HG02943 (cell line): Measurements from ENCODE around the gene KLHL33.
"Not testable (repeated sequence)": the region's sequence is repeated elsewhere in the genome, so short reads cannot be mapped to it uniquely, and the experiment has no call there.

Source experiments
- ATAC-seq: cut with Tn5 transposase; IDR thresholded peaks from one replicate; pipeline ENCODE4 v1.9.1; 2021; ENCODE audit warnings: mild to moderate bottlenecking, low read depth, moderate library complexity; ENCODE audit not compliant: unreplicated experiment

KLHL33 gene

DNA sequence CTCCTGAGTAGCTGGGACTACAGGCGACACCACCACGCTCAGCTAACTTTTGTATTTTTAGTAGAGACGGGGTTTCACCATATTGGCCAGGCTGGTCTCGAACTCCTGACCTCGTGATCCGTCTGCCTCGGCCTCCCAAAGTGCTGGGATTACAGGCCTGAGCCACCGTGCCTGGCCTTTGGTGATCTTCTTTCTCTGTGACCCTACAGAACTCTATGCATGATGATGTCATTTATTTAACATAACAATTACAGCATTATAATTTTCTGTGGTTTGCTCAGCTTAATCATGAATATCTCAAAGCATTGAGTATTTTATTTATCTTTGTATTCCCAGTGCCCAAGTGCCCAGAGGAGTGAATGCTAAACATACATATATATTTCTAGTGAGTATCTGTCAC lies 16.9 kb upstream of the KLHL33 start:
- not testable (repeated sequence) for ATAC-seq

DNA sequence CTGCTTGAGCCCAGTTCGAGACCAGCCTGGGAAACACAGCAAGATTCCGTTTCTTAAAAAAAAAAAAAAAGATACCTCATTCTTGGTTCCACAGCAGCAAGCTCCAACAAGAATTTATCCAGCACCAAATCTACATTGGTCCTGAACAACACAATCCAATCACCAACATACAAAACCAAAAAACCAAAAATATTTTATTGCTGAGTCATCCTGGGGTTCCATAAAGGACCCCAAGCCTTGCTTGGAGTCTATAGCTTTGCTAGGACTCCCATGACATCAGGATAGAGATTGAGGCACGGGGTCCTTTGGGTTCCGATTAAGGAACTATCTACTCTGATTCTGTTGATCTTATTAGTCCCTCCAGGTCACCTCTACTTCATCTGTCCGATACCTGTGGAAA lies 10.9 kb upstream of the KLHL33 start:
- ATAC-seq = no peak

DNA sequence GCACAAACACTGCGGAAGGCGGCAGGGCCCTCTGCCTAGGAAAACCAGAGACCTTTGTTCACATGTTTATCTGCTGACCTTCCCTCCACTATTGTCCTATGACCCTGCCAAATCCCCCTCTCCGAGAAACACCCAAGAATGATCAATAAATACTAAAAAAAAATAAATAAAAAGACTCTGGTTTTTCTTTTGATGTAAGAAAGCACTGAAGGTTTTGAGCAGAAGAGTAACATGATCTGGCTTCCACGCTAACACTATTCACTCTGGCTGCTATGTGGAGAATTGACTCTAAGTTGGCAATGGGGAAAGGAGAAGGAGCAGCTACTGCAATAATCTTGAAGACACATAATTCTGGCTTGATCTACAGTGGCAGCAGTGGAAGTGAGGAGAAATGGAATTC lies 7.7 kb upstream of the KLHL33 start:
- not testable (repeated sequence) for ATAC-seq

DNA sequence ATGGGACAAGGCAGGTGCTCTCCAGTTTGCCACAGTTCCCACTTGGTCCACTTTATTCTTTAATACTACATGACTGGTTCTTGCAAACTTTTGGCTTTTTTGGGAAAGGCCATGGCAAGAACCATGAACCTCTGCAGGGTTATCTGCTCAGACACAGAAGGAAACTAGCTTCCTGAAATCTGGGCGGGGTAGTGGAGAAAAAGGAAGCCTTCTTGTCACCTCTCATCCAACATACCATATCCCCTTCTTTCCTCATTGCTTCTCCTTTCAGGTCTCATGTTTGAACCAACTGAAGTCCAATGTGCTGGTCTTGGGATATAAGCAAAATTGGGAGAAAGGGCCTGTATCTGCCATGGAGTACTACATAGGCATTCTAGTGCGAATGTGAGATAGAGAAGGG lies 5.5 kb upstream of the KLHL33 start:
- ATAC-seq = no peak

DNA sequence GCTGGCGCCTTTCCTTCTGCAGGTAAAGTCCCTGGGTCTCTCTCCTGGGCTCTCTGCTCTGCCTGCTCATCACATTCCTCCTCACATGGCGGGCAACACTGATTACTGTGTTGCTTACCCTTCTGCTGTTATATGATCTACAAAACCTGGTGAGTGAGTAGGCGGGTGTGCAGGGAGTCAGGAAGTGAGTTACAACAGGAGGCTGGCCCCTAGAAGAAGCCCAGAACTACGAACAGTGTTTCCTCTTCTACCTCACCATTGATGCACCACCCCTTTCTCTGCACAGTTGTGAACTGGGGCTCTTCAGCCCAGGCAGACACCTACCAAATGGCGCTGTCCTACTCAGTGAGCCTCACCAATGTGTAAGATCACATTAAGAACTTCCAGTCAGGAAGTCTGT lies 4.9 kb upstream of the KLHL33 start:
- peak; percentile 64 for ATAC-seq

DNA sequence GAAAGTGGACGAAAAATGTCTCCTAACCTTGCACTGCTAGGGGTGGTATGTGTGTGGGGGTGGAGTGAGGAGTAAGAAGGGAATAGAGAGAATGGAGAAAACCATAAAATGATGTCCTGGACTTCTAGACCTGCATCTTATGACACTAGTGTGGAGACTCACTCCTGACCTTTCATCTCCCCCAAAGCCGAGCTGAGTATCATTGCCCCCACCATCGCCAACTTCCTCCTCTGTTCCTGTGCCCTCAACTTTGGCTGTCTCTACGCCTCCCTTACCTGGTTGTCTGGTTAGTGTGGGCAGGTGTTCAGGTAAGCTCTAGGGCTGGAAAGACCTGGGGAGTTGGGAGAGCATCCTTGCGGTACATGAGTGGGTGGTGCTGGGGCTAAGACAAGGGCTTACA lies 4.5 kb upstream of the KLHL33 start:
- ATAC-seq = no peak

DNA sequence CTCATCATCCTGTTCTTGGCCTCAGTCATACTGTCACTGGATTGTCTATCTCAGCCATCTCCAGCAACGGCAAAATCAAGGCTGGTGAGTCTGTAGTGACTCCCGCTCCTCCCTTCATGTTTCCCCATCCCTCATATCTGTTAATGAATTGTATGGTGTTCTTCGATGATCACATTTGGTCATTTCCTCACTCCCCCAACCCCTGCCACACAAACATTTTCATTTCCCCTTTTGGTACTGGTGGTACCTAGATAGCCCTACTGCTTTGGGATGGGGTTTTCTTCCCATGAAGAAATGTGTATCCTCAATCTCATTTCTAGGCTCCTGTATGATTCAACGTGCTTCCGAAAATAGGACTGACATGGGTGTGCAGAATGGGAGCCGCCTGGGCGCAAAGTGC lies 2.7 kb upstream of the KLHL33 start:
- ATAC-seq = no peak

DNA sequence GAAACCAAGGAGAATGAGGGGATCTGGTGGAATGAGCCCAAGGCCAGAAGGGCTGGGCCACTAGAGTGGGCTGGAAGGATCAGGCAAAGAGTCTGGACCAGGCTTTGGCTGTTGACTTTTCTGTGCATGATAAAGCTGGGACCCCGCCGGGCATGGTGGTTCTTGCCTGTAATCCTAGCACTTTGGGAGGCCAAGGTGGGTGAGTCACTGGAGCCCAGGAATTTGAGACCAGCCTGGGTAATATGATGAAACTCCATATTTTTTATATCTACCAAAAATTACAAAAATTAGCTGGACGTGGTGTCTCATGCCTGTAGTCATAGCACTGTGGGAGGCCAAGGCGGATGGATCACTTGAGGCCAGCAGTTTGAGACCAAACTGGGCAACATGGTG lies 393 bp upstream of the KLHL33 start:
- no peak for ATAC-seq

DNA sequence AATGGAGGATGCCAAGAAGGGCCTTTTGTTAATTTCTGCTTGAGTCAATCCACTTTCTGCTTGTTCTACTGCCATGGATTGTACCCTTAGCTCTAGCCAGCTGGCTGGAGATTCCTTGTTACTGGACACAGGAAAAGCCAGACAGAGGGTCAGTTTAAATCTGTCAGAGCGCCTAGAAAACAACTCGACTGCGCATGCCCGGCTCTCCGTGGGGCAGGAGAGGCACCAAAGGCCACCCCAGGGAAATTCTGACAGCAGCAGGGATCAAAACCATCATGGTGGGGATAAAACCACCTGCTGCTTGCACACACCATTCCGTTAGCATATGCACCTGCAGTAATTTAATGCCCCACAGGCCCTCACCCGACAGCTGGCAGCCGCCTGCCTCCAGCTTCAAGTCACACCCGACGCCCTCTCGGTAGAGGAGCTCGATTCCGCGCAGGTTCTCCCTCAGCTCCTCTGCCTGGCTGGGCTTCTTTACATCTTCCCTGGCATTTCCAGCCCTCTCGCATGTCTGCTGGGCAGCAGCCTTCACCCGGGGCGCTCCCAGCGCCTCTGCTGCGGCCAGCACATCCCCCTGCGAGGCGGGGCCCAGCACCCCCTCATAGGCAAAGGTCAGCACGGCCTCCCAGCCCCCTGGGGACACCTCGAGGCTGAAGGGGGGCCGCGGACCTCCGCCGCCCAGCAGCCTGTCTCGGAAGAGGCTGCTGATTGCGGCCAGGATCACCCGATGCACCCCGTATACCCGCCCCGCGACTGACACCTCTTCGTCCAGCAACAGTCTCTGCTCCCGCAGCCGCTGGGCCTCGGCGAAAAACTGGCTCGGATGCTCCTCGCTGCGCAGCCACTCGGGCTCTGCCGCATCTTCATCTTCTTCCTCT lies 1.0 kb downstream of the KLHL33 start:
- no peak for ATAC-seq

DNA sequence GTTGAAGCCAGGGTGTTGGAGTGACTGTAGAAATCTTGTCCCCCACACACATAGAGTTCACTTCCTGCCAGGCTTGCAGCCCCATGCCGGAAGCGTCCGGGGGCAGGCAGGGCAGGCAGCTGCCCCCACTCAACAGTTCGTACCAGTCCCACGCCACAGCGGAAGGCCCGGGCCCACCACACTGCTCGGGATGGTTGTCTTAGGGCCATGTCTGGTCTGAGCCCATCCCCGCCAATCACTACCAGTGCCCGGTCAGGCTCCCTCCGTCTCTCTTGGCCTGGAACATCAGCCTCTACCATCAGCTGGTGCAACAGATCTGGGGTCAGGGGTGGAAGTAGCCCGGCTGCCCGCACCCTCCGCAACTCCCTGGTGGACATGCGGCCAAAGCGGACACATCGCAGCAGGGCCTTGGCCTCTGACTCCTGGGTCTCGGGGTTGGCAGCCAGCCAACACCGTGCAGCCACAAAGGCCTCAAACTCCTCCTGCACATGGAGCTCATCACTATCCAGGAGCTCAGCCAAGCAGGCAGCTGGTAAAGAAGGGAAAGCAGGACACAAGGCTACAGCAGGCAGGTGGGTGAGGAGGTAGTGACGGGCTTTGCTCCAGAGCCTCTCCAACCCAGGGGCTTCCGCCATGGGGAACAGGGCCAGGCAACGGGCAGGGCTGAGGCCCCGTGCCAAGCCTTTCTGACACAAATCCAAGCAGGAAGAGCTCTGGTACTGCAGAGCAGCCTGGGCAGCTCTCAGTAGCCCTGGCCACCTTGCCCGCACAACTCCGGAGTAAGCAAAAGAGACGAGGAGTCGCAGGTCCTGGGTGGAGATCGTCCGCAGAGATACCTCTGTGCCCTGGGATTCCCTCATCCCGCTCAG lies 5.9 kb downstream of the KLHL33 start:
- ATAC-seq = no peak

DNA sequence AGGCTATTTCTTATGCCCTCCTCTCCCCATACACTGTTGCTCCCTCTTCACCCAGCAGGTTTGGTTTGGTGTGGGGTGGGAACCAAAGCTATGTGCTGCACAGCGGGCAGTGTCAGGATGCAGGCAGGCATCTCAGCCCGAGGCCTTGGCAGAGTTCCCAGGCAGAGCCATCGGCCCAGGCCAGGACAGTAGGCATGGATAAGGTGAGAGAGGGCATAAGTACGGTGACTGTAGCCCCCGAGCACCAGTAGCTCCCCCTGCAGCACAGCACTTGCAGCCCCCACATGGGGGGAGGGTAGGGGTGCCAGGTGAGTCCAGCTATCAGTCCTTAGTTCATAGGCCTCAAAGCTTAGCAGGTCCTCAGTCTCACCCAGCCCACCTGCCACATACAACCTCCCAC lies 7.2 kb downstream of the KLHL33 start:
- no peak for ATAC-seq

DNA sequence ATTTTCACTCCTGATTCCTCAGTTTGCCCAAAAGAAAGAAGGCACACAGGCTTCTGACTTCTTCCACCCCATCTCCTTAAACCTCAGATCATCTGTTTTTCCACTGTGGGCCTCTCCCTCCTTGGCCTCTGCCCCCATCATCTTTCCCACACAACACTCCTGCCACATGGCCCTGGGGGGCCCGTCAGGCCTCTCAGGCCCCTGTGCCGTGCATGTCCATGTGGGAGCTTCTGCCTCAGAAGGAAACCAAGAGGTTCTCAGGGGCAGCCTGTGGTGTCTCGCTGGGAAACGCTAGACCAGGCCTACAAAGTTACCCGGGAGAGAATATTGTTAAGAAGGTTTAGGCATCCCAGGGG lies 8.0 kb downstream of the KLHL33 start:
- ATAC-seq = peak; percentile 20

DNA sequence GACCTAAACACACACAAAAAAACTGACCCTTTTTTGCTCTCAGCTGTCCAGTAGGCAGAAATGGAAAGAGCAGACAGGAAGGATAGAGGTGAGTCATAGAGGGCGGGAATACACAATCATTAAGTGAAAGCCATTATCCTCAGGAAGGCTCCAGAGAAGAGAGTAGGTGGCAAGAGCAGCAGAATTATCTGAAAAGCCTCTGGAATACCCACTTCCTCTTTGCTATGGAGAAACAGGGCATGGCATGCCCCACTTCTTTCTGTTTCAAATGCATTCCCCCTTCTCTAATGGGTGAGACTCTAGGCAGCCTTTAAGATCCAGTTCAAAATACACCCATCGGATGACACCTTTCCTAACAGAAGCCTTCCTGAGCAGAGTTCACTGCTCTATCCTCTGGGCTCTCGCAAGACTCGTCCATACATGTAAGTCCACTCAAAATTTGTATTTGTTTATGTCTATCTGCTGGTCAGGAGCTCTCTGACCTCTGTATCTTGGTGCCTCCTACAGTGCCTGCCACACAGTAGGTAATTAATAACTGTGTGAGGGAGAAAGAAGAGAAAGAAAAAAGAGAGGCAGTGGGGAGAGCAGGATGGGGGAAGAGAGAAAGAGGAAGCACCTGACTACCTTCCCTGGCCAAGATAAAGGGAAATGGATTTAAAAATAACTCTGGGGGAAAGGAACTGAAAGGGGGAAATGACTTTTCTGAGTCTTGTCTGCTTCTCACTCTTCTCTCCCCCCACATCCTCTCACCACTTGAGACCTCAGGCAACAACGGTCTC lies 8.5 kb downstream of the KLHL33 start:
- ATAC-seq = peak; percentile 71

DNA sequence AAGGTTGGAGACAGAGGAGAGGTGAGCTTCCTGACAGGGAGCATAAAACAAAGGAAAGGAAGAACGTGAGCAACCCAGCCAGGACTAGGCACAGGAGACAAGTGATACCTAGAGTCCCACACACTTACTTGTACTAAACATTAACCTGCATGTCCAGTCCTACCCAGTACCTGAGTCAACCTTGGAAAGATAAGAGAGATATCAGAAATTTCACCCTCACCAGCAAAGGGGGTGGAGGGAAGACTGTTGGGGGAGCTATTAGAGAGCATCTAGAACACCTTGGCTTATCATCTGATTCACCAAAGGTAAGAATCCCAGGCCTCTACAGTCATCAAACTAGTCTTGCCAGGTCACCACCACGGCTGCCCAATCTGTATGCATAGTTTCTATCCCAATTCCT lies 11.1 kb downstream of the KLHL33 start:
- ATAC-seq = no peak

DNA sequence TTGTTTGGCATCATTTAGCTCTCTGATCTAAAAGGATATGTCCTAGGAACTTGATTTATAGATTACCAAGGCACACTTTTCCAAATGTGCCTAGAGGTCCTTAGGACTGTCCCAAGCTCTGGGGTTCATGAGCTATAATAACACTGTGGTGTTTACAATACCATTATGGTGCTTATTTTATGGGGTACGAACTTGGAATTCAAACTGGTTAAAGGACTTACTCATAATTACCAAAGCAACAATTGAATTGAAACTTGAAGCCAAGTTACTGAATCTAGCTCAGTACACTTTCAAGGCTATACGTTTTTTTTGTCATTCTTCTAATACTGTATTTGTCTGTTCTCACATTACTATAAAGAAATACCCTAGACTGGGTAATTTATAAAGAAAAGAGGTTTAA lies 13.1 kb downstream of the KLHL33 start:
- no peak for ATAC-seq

DNA sequence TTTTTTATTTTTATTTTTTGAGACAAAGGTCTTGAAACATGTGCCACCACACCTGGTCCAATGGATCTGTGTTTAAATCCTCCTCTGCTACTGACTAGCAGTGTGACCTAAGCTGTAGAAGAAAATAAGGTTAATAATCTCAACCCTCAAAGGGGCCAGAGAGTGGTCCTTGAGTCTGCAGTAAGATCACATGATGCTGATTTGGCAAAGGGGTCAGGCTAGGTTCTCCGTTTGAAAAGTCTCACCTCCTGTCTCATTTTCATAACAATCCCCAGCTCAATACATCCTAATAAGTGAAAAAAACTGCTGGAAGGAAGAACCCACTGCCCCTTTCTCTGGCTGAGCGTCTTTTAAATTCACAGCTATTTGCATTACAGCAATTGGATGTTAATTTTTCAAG lies 14.7 kb downstream of the KLHL33 start:
- ATAC-seq = no peak

DNA sequence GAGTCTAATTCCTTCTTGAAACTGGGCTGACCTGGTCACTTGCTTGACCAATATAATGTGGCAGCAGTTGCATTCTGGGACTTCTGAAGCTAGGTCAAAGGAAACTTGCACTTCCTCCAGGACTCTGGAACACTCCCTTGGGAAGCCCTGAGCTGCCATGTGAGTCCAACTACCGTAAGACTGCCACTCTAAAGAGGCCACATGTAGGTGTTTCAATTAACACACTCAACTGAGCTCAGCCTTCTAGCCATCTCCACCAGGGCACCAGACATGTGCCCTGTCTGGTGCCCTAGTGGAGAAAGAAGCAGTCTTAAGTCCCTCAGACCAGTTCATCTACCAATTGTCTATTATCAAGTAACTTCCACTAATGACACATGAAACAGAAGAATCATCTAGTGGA lies 16.5 kb downstream of the KLHL33 start:
- ATAC-seq = no peak

DNA sequence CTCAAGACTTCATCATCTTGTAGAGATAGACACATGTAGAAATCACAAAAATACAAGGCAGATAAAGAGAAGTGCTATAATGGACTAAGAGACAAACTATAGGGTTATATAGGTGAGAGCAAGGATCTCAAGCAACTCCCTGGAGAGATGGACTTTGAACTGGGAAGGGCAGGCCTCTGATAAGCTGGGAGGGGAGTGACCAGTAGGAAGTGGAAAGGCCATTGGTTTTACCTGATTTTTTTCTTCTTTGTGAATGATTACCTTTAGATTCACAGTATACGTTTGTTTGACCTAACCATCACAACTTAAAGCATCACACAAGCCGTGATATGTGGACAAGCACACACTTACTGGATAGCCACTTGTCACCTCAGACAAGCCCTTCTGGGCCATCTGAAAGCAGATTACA lies 17.5 kb downstream of the KLHL33 start:
- ATAC-seq = no peak

DNA sequence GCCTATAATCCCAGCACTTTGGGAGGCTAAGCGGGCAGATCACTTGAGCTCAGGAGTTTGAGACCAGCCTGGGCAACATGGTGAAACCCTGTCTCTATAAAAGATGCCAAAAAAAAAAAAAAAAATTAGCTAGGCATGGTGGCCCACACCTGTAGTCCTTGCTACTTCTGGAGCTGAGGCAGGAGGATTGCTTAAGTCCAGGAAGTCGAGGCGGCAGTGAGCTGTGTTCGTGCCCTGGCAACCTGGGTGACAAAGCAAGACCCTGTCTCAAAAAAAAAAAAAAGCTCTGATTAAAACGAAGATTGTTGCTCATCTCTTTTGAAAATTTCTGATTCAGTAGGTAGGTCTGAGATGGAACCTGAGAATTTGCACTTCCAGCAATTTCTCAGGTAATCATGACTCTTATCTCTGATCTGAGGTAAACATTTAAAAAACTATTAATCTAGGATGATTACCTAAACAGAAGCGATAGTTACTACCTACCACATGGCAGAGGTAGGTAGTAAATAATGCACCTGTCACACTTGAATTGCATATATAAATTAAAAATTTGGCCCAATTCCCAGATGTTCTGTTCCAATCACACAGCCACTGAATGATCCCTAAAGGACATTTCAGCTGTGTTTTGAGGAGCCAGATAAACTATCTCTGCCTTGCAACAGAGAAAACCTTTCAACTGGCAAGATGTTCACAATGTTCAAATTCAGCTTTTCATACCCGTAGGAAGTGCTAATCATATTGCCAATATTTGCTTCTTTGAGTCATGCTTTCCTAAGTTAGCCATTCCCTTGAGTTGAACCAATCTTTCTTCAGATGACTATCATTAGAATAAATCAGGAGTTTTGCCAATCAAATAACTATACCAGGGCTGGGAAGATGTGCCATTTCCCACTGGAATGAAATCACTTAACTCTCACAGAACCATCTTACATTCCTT lies 18.4 kb downstream of the KLHL33 start:
- ATAC-seq = no peak

DNA sequence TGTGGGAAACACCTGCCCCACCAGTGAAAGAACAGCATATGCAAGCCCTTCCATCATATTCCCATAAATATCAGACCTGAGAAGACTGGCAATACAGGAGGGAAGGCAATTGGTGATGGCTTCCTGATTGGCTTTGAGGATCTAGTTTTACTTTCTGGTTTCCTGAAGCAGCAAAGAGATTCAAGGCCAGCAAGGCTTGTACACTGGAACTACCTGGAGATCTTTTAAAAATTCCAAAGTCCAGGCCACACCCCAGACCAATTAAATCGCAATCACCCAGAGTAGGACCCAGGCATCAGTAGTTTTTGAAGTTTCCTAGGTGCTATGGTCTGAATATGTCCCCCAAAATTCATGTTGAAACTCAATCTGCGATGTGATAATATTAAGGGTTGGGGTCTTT lies 19.7 kb downstream of the KLHL33 start:
- no peak for ATAC-seq
